G401.6 (cell line): Measurements from ENCODE around the gene GUCY1A2.
A peak's percentile ranks its signal among the peaks of the same experiment; 100 is the strongest.

Source experiments
- FAIRE-seq: peaks from 2 replicates; lab custom pipeline; 2012; peaks lifted over from hg19 to GRCh38; lab: Jason Lieb, UNC

GUCY1A2 gene

GRCh38 chr11:106728859-106729258, 289.4 kb downstream of the GUCY1A2 start:
- peak; percentile 30 for FAIRE-seq

GRCh38 chr11:106728379-106728778, 289.9 kb downstream of the GUCY1A2 start:
- no peak for FAIRE-seq

GRCh38 chr11:106727256-106727655, 291.0 kb downstream of the GUCY1A2 start:
- FAIRE-seq: no peak

GRCh38 chr11:106724293-106724892, 293.9 kb downstream of the GUCY1A2 start:
- FAIRE-seq: no peak

GRCh38 chr11:106723071-106723470, 295.2 kb downstream of the GUCY1A2 start:
- peak; percentile 6 for FAIRE-seq

GRCh38 chr11:106717222-106717621, 301.1 kb downstream of the GUCY1A2 start:
- no peak for FAIRE-seq

- no peak for FAIRE-seq
These were observed 304.1 kb downstream of the GUCY1A2 start for GRCh38 chr11:106714199-106714598.

- no peak for FAIRE-seq
These were observed 309.9 kb downstream of the GUCY1A2 start for GRCh38 chr11:106708348-106708747.

GRCh38 chr11:106706355-106706754, 311.9 kb downstream of the GUCY1A2 start:
- no peak for FAIRE-seq

- no peak for FAIRE-seq
These were observed 315.5 kb downstream of the GUCY1A2 start for GRCh38 chr11:106702805-106703204.

- FAIRE-seq: no peak
These were observed 321.2 kb downstream of the GUCY1A2 start for GRCh38 chr11:106697058-106697457.

GRCh38 chr11:106695506-106695905, 322.8 kb downstream of the GUCY1A2 start:
- no peak for FAIRE-seq

GRCh38 chr11:106694501-106694900, 323.8 kb downstream of the GUCY1A2 start:
- FAIRE-seq: no peak

- FAIRE-seq: no peak
These were observed 326.4 kb downstream of the GUCY1A2 start for GRCh38 chr11:106691807-106692365.

GRCh38 chr11:106690923-106691322, 327.4 kb downstream of the GUCY1A2 start:
- peak; percentile 27 for FAIRE-seq

- FAIRE-seq: no peak
These were observed 333.3 kb downstream of the GUCY1A2 start for GRCh38 chr11:106684944-106685343.

GRCh38 chr11:106683435-106683834, 334.8 kb downstream of the GUCY1A2 start:
- no peak for FAIRE-seq

GRCh38 chr11:106681435-106681834, 336.8 kb downstream of the GUCY1A2 start:
- FAIRE-seq: no peak

- FAIRE-seq: peak; percentile 25
These were observed 338.7 kb downstream of the GUCY1A2 start for GRCh38 chr11:106679581-106679980.

- no peak for FAIRE-seq
These were observed 339.1 kb downstream of the GUCY1A2 start for GRCh38 chr11:106679181-106679580.

GRCh38 chr11:106670069-106670468, 348.2 kb downstream of the GUCY1A2 start:
- no peak for FAIRE-seq

GRCh38 chr11:106668147-106668546, 350.1 kb downstream of the GUCY1A2 start:
- no peak for FAIRE-seq

- FAIRE-seq: no peak
These were observed 361.6 kb downstream of the GUCY1A2 start for GRCh38 chr11:106656646-106657045.

GRCh38 chr11:106644824-106645223, 373.5 kb downstream of the GUCY1A2 start:
- FAIRE-seq: no peak
